ENCODE results near the gene OTUB1. TPM values are rescaled to one million over a fixed set of nuclear protein-coding genes. Genes with fewer than 3 reads are reported as not detected.

Gene OTUB1
- total RNA-seq, 1 experiment from 2014 or later: 98.7 TPM

DNA sequence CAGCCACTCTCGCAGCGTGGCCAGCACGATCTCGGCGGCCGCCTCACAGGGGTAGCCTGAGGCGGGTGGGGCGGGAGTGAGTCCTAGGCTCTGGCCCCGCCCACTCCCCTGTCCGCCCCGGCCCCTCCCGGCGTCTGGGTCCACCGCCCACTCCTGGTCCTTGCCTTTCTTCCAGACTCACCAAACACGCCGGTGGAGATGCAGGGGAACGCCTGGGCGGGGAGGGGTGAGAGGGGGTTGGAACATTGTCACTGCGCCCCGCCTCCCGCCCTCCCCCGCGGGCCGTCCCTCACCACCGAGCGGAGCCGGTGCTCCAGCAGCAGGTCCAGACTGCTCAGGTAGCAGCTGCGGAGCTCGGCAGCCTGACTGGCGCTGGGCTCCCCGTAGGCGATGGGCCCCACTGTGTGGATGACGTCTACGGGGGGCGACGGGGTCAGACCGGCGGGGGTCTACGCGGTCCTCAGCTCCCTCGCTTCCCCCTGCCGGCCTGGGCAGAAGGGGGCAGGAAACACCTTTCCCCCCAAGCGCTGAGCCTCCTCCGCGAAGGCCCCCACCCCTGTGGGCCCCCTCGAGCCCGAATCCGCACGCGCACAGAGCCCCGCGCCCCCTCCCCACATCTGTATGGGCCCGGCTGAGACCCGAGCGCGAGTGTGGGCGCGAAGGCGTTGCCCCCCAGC, 13.2 kb downstream of the OTUB1 start:
- no peaks in the 10 kb centered on the region for H3K9me3 ChIP-seq
- no peak for DNase-seq
- H3K4me3 ChIP-seq: no peak overlapping the region
- H3K36me3 ChIP-seq: peaks cover 18% of the 10 kb centered on the region
- H3K27me3 ChIP-seq: no peaks in the 10 kb centered on the region

- Histone ChIP-seq H3K9me3 (no peaks in the 10 kb centered on the region), H3K27me3 (no peaks in the 10 kb centered on the region), H3K4me3 (no peak overlapping the region), H3K36me3 (peaks cover 21% of the 10 kb centered on the region)
- DNase-seq: no peak
These were observed 13.9 kb downstream of the OTUB1 start for GRCh38 chr11:64000026-64000739.

DNA sequence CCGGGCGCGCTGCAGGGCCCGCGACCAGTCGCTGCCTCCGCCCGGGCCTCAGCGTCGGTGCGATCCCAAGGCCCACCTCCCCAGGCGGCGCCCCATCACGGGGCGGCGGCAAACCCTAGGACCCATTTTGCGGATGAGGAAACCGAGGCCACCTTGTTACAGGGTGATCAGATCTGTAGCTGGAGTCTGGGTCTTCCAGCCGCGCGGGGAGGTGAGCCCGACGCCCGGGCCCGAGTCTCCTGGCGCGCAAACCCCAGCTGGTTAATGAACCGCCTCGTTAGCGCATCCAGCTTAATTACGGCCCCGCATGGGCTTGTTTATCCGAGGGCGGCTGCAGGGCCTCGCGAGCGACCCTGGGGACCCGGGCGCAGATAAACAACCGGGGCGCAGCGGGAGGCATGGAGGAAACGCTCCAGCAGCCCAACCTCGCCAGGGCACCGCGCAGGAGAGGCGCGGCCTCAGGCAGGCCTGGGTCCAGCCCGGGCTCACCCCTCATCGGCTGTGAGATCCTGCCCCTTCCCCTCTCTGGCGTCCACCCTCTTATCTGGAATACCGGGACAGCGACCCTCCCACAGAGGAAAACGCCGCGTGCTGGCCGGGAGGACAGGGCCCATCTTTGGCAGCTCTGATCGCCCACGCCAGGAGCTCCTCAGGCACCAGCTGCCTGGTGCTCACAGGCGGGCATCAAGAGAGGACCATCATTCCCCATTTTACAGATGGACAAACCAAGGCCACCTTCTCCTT, 14.7 kb downstream of the OTUB1 start:
- no peaks in the 10 kb centered on the region for H3K9me3 ChIP-seq
- H3K27me3 ChIP-seq: no peaks in the 10 kb centered on the region
- peaks cover 21% of the 10 kb centered on the region for H3K36me3 ChIP-seq
- no peak overlapping the region for H3K4me3 ChIP-seq
- no peak for DNase-seq

DNA sequence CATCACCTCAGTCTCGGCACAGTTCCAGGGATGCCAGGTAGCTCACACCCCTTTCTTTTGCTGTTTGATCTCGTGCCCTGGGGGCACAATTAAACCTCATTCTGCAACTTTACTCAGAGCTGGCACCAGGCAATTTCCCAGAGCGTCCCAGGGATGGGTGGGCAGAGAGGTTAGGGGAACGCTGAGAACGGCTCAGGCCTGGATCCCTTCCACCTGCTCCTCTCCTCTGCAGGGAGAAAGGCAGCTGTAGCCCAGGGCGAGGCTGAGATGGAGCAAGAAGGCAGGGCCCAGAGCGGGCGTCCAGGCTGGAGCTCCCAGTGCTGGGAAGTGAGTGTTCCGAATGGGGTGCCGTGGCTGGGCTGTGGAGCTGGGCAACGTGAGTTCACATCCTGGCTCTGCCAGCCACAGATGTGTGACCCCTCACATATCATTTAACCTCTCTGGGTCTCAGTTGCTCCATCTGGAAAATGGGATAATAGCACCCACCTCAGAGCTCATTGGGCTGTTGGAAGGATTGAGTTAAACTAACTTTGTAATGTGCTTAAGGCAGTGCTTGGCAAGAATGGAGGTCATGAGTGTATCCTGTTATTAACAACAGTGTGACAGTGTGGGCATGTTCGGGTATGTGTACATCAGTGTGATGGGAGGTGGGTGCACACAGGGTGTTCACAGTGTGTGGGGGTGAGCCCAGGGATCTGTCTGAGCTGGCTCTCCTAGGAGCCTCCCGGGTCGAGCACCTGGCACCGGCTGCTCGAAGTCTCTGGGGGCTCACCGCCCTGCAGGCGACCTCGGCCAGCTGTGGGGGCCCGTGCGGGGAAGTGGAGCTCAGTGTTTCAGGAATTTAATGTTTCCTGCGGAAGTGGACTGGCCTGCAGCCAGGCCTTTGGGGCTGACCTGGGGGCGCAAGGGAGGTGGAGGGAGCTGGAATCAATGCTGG, 15.5 kb downstream of the OTUB1 start:
- no peak for DNase-seq
- no peak overlapping the region for H3K4me3 ChIP-seq

GRCh38 chr11:64003807-64004589, 17.8 kb downstream of the OTUB1 start:
- H3K36me3 ChIP-seq: peaks cover 5% of the 10 kb centered on the region
- H3K9me3 ChIP-seq: no peaks in the 10 kb centered on the region
- H3K27me3 ChIP-seq: no peaks in the 10 kb centered on the region
- no peak overlapping the region for H3K4me3 ChIP-seq
- DNase-seq: no peak

More for the DNA sequence above, 15.5 kb downstream of the OTUB1 start:
- Histone ChIP-seq H3K9me3 (no peaks in the 10 kb centered on the region), H3K27me3 (no peaks in the 10 kb centered on the region), H3K36me3 (peaks cover 16% of the 10 kb centered on the region)

GRCh38 chr11:64004590-64004984, 18.3 kb downstream of the OTUB1 start:
- Histone ChIP-seq H3K27me3 (no peaks in the 10 kb centered on the region), H3K36me3 (peaks cover 5% of the 10 kb centered on the region), H3K9me3 (no peaks in the 10 kb centered on the region), H3K4me3 (no peak overlapping the region)
- no peak for DNase-seq

DNA sequence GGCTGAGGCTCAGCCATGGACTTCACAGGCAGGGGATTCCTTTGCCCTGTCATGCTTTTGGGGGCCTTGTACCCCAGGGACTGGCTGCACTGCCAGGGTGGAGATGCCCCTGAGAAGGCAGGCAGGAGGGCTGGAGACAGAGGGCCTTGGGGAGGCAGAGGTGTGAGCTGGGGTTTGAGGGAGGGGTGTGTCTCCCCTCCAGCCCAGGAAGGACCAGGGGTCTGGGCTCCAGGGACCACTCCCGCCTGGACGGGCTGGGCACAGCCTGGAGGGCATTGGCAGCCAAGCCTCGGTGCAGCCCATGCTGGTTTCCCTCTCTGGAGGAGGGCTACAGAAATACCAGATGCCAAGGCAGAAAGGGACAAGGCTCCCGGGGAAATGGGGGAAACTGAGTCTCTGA, 19.5 kb downstream of the OTUB1 start:
- Histone ChIP-seq H3K4me3 (no peak overlapping the region), H3K9me3 (no peaks in the 10 kb centered on the region), H3K27me3 (no peaks in the 10 kb centered on the region), H3K36me3 (peaks cover 5% of the 10 kb centered on the region)
- DNase-seq: no peak

DNA sequence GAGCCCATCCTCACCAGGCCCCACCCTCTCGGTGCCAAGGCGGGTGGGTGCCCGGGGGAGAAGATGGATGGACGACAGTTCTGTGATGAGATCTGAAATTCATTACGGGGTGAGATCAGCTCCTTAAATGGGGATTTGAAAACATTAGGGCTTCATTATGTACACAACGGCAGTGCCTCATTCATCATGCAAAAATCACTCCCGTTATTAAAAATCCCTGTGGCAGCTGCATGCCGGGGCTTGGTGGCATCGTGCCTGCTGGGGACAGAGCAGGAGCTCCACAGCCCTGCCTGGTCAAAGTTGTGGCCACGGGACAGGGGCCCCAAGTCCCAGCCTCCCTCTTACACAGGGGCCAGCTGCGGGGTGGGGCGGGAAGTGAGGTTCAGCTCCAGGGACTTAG, 20.2 kb downstream of the OTUB1 start:
- Histone ChIP-seq H3K27me3 (no peaks in the 10 kb centered on the region), H3K4me3 (no peak overlapping the region), H3K9me3 (no peaks in the 10 kb centered on the region), H3K36me3 (peaks cover 5% of the 10 kb centered on the region)
- DNase-seq: no peak

- H3K4me3 ChIP-seq: no peak overlapping the region
- no peaks in the 10 kb centered on the region for H3K9me3 ChIP-seq
- no peaks in the 10 kb centered on the region for H3K27me3 ChIP-seq
- peak; percentile 32 for DNase-seq
- H3K36me3 ChIP-seq: peaks cover 5% of the 10 kb centered on the region
These were observed 21.0 kb downstream of the OTUB1 start for GRCh38 chr11:64007160-64007628.

GRCh38 chr11:64007629-64008282, 21.5 kb downstream of the OTUB1 start:
- DNase-seq: no peak
- H3K27me3 ChIP-seq: no peaks in the 10 kb centered on the region
- no peak overlapping the region for H3K4me3 ChIP-seq
- no peaks in the 10 kb centered on the region for H3K9me3 ChIP-seq
- peaks cover 5% of the 10 kb centered on the region for H3K36me3 ChIP-seq

GRCh38 chr11:64008283-64008913, 22.2 kb downstream of the OTUB1 start:
- no peaks in the 10 kb centered on the region for H3K9me3 ChIP-seq
- H3K4me3 ChIP-seq: no peak overlapping the region
- H3K27me3 ChIP-seq: no peaks in the 10 kb centered on the region
- DNase-seq: no peak
- peaks cover 3% of the 10 kb centered on the region for H3K36me3 ChIP-seq

DNA sequence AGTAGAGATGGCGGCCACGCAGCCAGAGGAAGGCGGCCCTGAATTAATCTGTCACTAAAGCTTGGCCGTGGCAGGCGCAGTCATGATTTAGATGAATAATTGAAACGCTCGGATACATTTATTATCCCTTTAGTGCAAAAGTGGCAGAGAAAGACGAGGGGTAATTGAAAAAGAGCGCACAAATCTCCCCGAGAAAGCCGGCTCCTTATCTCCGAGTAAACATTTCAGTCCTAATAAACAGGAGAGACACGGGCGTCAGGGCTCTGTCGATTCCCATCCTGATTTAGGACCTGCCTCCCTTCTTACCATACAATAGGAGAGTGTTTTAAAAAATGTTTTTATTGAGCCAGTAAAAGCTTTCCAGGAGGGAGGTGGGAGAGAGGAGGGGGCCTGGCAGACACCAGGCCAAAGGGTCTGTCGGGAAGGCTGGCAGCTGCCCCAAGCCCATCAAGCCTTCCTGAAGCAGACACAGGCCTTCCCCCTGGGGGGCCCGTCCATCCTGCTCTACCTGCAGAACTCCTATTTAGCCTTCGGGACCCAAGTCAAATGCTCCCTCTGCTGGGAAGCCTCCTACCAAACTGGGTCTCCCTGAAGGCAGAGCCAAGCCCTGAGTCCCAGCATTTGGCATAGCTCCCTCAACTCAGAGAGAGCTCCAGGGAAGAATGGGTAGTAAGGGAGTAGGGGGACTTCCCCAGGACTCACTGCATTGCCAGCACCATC, 22.8 kb downstream of the OTUB1 start:
- Histone ChIP-seq H3K36me3 (peaks cover 3% of the 10 kb centered on the region; the same call in 1 of the 2 replicates), H3K4me3 (no peak overlapping the region), H3K27me3 (no peaks in the 10 kb centered on the region), H3K9me3 (no peaks in the 10 kb centered on the region)
- no peak for DNase-seq

DNA sequence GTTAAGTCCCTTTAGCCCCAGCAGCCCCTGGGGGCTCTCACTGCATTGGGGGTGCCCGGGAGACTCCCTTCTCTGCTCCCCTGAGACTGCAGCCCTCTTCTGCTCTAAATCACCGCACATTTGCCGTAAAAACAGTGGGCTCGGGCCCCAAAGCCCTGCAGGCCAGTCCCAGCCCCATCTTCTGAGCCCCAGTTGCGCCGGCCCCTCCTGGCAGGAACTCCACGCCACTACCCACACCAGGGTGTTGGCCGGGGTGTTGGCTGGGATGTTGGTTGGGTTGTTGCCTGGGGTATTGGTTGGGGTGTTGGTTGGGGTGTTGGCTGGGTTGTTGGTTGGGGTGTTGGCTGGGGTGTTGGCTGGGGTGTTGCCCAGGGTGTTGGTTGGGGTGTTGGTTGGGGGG, 23.5 kb downstream of the OTUB1 start:
- Histone ChIP-seq H3K27me3 (no peaks in the 10 kb centered on the region), H3K4me3 (no peak overlapping the region), H3K36me3 (peaks cover 3% of the 10 kb centered on the region; the same call in 1 of the 2 replicates), H3K9me3 (no peaks in the 10 kb centered on the region)
- DNase-seq: no peak

DNA sequence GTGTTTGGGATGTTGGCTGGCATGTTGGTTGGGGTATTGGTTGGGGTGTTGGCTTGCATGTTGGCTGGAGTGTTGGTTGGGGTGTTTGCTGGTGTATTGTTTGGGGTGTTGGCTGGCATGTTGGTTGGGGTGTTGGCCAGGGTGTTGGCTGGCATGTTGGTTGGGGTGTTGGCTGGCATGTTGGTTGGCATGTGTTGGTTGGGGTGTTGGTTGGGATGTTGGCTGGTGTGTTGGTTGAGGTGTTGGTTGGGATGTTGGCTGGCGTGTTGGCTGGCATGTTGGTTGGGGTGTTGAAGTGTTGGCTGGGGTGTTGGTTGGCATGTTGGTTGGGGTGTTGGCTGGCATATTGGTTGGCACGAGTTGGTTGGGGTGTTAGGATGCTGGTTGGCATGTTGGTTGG, 24.5 kb downstream of the OTUB1 start:
- Histone ChIP-seq H3K4me3 (no peak overlapping the region), H3K27me3 (no peaks in the 10 kb centered on the region), H3K36me3 (no peaks in the 10 kb centered on the region), H3K9me3 (no peaks in the 10 kb centered on the region)
- no peak for DNase-seq

Measured in MG63 (cell line).